GM18526 (cell line): ENCODE results near the gene IL6.

Experiments used
- POLR2A ChIP-seq: IDR thresholded peaks from 3 replicates; pipeline ENCODE4 v1.6.1; 2011; ENCODE audit not compliant: insufficient read length; ENCODE audit errors: extremely low read depth

Gene IL6

DNA sequence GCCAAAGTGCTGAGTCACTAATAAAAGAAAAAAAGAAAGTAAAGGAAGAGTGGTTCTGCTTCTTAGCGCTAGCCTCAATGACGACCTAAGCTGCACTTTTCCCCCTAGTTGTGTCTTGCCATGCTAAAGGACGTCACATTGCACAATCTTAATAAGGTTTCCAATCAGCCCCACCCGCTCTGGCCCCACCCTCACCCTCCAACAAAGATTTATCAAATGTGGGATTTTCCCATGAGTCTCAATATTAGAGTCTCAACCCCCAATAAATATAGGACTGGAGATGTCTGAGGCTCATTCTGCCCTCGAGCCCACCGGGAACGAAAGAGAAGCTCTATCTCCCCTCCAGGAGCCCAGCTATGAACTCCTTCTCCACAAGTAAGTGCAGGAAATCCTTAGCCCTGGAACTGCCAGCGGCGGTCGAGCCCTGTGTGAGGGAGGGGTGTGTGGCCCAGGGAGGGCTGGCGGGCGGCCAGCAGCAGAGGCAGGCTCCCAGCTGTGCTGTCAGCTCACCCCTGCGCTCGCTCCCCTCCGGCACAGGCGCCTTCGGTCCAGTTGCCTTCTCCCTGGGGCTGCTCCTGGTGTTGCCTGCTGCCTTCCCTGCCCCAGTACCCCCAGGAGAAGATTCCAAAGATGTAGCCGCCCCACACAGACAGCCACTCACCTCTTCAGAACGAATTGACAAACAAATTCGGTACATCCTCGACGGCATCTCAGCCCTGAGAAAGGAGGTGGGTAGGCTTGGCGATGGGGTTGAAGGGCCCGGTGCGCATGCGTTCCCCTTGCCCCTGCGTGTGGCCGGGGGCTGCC, at the start of gene IL6:
Gene IL6, plus strand, starts transcription at position 294 of the 807 bp plus-strand sequence. Its CDS starts 63 bp downstream, at position 357.
- TF ChIP-seq POLR2A: no peak

GRCh38 chr7:22677680-22678079, 49.3 kb upstream of the IL6 start:
- no peak for TF ChIP-seq POLR2A

GRCh38 chr7:22680482-22680911, 46.5 kb upstream of the IL6 start:
- TF ChIP-seq POLR2A: no peak

GRCh38 chr7:22681312-22681711, 45.7 kb upstream of the IL6 start:
- no peak for TF ChIP-seq POLR2A

DNA sequence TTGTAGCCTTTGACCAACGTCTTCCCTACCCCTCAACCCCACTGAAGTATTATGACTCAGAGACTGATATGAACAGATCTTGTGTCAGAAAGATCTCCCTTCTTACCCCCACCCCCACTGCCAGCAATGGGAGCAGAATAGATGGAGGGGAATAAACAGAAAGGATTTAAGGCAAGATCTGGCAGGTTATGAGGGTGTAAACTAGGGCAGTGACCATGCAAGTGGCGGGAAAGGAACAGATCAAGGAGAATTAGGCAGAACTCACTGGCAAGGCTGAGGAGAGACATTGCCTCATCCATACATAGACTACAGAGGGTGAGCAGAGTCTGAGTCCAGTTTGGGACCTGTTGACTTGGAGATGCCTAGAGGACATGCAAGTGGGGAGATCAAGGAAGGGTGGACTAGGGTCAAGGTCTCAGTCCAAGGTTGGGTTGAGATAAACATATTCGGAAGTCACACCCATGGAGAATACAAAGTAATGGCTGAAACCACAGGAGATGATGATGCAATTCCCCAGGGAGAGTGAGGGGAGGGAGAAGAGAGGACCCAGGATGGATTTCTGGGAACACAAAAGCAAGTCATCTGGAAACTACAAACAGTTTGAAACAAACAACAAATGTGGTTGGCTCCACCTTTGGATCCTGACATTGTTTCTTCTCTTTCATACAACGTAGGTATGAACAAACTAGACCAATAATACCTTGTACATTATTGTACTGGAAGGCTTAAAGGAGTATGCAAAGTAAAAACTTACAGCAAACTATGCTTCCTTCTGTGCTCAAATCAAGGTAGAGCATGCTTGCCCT, 44.9 kb upstream of the IL6 start:
- TF ChIP-seq POLR2A: no peak

DNA sequence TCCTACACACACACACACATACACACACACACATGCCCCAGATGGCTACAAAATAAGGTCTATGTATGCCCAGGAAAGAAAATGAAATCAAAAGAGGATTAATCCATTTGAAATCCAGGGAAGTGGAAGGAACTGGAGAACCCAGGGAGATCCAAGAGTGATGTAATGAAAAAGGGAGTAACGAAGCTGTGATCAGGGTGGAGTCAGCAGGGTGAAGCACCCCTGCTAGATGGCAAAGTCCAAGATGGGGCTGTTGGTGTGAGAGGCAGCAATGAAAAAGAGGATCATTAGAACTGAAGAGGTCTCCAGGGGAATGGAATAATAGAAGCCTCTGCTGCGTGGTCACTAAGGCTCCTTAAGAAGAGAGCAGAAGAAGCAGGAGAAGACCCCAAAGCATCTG, 43.6 kb upstream of the IL6 start:
- no peak for TF ChIP-seq POLR2A

DNA sequence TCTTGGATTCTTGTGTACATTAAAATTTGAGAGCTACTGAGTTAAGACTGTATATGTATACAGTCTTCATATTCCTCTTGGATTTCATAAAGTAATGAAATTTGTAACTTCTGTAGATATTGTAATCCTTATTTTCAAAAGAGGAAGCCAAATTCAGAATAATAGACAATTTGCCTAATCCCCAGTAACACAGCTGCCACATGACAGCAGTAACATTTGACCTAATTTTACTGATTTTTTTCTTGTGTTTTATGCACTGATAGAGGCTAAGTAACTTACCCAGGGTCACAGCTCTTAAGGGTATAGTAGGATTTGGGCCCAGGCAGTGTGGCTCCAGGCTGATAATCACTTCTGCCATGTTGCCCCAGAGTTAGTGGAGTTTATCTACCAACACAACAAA, 40.4 kb upstream of the IL6 start:
- TF ChIP-seq POLR2A: no peak

GRCh38 chr7:22688084-22688483, 38.9 kb upstream of the IL6 start:
- no peak for TF ChIP-seq POLR2A

DNA sequence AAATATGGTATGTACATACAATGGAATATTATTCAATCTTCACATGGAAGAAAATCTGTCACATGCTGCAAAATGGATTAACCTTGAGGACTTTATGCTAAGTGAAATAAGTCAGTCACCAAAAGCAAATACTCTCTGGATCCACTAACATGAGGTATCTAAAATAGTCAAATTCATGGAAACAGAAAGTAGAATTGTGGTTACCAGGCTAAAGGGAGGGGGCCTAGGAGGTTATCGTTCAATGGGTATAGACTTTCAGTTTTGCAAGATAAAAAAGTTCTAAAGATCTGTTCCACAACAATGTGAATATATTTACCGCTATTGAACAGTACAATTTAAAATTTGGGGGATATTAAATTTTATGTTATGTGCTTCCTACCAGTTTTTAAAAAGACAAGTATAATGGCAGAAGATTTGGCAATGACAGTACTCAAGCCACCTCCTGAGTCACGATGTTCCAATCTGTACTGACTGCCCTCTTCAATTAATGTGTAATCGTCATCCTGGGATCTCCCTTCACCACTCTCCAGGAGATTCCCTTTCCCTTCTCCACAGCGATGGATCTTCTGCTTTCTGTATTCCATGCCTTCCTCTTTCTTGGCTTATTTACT, 32.3 kb upstream of the IL6 start:
- TF ChIP-seq POLR2A: no peak

DNA sequence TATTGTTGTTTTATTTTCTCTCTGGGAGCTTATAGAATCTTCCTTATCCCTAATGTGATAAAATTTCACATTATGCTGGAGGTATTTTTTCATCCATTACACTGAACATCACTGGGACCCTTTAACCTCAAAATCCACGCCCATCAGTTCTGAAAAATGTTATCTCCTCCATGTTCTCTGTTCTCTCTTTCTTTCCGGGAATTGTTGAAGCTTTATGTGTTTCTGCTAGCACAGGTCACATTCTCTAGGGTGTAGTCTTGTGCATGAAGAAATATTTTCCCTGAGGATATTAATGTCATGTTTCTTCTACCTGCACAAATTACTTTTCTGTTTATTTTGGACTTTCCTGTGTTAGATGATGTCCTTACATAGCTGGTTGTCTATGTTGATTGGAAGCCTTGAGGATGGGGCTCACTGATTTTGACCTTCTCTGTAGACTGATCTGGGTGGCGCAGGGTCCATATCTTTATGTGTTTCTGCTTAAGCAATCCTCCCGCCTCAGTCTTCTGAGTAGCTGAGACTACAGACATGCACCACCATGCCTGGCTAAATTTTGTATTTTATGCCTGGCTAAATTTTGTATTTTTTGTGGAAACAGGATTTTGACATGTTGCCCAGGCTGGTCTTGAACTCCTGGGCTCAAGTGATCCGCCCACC, 31.4 kb upstream of the IL6 start:
- TF ChIP-seq POLR2A: no peak

- no peak for TF ChIP-seq POLR2A
Measured at GRCh38 chr7:22696541-22697228, 30.3 kb upstream of the IL6 start.

GRCh38 chr7:22697322-22697859, 29.6 kb upstream of the IL6 start:
- no peak for TF ChIP-seq POLR2A

DNA sequence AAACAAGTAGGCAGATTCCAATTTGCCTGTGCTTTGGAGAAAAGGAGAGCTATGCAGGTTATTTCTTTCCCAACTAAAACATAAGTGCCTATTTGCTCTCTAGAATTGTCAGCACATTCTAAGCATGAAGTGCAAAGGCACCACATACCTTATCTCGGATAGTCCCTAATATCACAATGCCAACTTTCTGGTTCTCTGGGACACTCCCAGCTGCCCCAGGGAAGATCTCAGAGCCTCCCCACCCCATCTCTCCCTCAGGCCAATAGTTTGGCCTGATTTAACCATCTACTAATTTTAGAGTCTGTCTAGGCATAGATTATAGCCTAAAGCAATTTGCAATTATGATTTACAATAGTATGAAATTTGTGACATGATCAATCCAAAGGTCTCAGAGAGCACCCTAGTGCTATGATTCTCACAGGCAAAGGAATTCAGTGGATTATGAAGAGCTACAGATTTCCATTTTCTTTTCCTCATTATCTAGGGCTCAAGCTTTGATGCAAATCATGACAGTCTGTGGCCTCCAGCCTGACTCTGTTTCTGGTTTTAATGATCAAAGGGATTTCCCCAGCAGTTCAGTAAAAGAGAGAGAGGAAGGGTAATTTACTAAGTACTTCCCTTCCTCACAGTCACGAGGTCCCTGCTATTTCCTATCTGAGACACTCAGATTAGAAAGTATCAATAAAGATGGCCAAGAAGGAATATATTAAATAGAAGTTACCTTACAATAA, 29.0 kb upstream of the IL6 start:
- TF ChIP-seq POLR2A: no peak

- TF ChIP-seq POLR2A: no peak
Measured at GRCh38 chr7:22698767-22699166, 28.2 kb upstream of the IL6 start.
